GM19438 (cell line): ENCODE results near the gene ENOX1.

Source experiments
- ATAC-seq: cut with Tn5 transposase; IDR thresholded peaks from one replicate; pipeline ENCODE4 v1.9.1; 2021; ENCODE audit warnings: low read depth; ENCODE audit not compliant: unreplicated experiment

Gene ENOX1

GRCh38 chr13:43299374-43299773 is 487.4 kb downstream of the ENOX1 start:
- no peak for ATAC-seq

GRCh38 chr13:43298816-43299215 is 488.0 kb downstream of the ENOX1 start:
- no peak for ATAC-seq

- no peak for ATAC-seq
These were observed 488.6 kb downstream of the ENOX1 start for GRCh38 chr13:43297967-43298678.

GRCh38 chr13:43295825-43296564 is 490.8 kb downstream of the ENOX1 start:
- no peak for ATAC-seq

- no peak for ATAC-seq
These were observed 491.5 kb downstream of the ENOX1 start for GRCh38 chr13:43295321-43295720.

GRCh38 chr13:43294412-43294811 is 492.4 kb downstream of the ENOX1 start:
- ATAC-seq: no peak

- no peak for ATAC-seq
These were observed 492.8 kb downstream of the ENOX1 start for GRCh38 chr13:43293986-43294385.

GRCh38 chr13:43293561-43293960 is 493.2 kb downstream of the ENOX1 start:
- no peak for ATAC-seq

GRCh38 chr13:43293008-43293407 is 493.8 kb downstream of the ENOX1 start:
- no peak for ATAC-seq

GRCh38 chr13:43291287-43292060 is 495.3 kb downstream of the ENOX1 start:
- ATAC-seq: no peak

GRCh38 chr13:43289470-43290255 is 497.1 kb downstream of the ENOX1 start:
- ATAC-seq: no peak

GRCh38 chr13:43286751-43287150 is 500.0 kb downstream of the ENOX1 start:
- no peak for ATAC-seq

GRCh38 chr13:43285933-43286597 is 500.7 kb downstream of the ENOX1 start:
- no peak for ATAC-seq

- no peak for ATAC-seq
These were observed 502.6 kb downstream of the ENOX1 start for GRCh38 chr13:43284162-43284561.

GRCh38 chr13:43279696-43280095 is 507.1 kb downstream of the ENOX1 start:
- ATAC-seq: no peak

GRCh38 chr13:43278127-43278526 is 508.6 kb downstream of the ENOX1 start:
- no peak for ATAC-seq

- ATAC-seq: no peak
These were observed 509.6 kb downstream of the ENOX1 start for GRCh38 chr13:43277142-43277541.

GRCh38 chr13:43274881-43275280 is 511.9 kb downstream of the ENOX1 start:
- no peak for ATAC-seq

- no peak for ATAC-seq
These were observed 513.4 kb downstream of the ENOX1 start for GRCh38 chr13:43273362-43273761.

GRCh38 chr13:43272851-43273250 is 513.9 kb downstream of the ENOX1 start:
- no peak for ATAC-seq
